ENCODE data around the gene TMEM134.

Gene TMEM134

DNA sequence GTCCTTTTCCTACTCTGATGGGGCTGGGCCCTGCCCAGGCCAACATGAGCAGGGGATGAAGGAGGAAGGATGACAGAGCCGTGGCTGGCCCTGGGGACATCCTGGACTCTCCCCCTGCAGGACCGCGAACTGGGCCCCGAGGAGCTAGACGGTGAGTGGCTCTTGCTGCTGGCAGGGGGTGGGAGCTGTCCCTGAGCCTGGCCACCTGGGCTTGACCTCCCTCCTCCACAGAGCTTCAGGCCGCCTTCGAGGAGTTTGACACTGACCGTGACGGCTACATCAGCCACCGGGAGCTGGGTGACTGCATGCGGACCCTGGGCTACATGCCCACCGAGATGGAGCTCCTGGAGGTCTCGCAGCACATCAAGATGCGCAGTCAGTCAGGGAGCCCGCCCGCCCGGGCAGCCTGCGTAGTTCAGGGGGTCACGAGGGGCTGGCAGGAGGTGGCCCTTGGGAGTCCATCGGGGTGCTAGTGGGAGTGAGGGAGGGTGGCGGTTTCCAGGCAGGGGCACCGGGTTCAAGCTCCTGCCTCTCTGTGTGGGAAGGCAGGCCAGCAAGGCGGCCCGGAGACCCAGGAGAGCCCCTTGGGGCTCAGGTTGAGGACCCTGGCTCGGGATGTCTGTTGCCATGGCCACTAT, 12.9 kb downstream of the TMEM134 start:
- TF ChIP-seq, protein P1, sequence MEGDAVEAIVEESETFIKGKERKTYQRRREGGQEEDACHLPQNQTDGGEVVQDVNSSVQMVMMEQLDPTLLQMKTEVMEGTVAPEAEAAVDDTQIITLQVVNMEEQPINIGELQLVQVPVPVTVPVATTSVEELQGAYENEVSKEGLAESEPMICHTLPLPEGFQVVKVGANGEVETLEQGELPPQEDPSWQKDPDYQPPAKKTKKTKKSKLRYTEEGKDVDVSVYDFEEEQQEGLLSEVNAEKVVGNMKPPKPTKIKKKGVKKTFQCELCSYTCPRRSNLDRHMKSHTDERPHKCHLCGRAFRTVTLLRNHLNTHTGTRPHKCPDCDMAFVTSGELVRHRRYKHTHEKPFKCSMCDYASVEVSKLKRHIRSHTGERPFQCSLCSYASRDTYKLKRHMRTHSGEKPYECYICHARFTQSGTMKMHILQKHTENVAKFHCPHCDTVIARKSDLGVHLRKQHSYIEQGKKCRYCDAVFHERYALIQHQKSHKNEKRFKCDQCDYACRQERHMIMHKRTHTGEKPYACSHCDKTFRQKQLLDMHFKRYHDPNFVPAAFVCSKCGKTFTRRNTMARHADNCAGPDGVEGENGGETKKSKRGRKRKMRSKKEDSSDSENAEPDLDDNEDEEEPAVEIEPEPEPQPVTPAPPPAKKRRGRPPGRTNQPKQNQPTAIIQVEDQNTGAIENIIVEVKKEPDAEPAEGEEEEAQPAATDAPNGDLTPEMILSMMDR (IDR thresholded peaks at IDR 0.05; ENCODE audit: borderline replicate concordance, control extremely low read depth, extremely low read depth, insufficient read depth, missing control alignments): no peak
- in situ Hi-C loops (cut with MboI; ENCODE audit: low sequenced_read_pairs, unreplicated experiment): no loop called here
- no peak for DNase-seq (ENCODE audit: low spot score)

DNA sequence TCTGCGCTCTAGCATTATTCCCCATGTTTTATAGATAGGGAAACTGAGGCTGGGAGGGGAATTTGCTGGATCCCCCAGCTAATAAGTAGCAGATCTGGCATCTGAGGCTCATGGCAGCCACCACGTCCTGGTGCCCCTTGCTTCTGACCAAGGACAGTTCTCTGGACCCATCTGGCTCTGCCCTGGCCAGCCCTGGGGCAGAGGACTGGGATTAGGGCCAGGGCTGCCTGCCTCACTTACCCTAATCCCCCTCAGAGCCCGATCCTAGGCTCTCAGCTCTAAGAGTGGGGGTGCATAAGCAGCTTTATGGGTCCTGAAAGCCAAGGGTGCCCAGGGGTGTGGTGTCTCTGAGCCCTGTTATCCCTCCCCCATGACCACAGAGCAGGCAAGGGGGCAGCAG, 14.0 kb downstream of the TMEM134 start, which contains the start of gene CABP4:
Gene CABP4 (plus strand): TSS at position 301 of the 400 bp plus-strand sequence. CDS start 70 bp downstream, at position 371.
- TF ChIP-seq, protein P1 (IDR thresholded peaks at IDR 0.05; ENCODE audit: borderline replicate concordance, control extremely low read depth, extremely low read depth, insufficient read depth, missing control alignments): no peak
- no peak for DNase-seq (ENCODE audit: low spot score)
- in situ Hi-C loops (cut with MboI; ENCODE audit: low sequenced_read_pairs, unreplicated experiment): no loop called here

DNA sequence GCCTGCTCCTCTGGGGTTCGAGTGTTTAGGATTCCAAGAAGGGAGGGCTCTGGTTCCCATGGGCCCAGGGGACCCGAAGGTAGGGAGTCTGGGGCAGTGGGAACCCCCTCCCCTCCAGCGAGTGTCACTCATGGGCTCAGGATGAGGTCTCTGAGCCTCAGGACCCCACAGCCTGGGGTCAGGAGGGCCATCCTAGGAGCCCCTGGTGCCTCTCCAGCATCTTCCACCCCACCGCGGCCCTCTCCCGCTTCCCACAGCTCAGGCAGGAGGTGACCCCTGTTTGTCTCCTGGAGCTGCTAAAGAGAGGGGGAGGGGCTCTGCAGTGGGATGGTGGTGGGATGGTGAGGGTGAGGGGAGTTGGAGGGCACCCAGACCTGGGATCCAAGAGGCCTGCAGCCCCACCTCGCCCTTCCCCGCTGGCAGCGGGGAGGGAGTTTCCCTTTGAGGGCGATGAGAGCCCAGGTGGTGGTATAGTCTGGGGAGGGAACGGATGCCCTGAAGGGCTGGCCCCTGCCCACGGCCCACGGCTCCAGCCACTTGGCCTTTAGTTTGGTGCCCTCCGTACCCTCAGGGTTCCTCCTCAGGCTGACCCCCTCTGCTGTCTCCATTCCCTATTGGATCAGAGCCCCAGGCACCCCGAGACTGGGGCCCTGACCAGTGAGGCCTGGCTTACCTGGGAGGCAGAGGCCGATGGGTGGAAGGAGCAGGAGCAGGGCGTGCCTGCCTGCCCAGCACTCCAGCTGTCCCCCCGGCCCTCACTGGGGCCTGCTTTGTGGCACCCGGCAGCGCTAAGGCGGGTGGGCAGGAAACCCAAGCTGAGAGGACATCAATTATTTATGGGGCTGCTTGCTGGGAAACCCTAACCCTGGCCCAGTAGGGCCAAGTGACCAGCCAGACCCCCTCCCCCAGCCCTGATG, 15.0 kb downstream of the TMEM134 start:
- TF ChIP-seq, protein P1 (IDR thresholded peaks at IDR 0.05; ENCODE audit: borderline replicate concordance, control extremely low read depth, extremely low read depth, insufficient read depth, missing control alignments): no peak
- in situ Hi-C loops (cut with MboI; ENCODE audit: low sequenced_read_pairs, unreplicated experiment): no loop called here
- no peak for DNase-seq (ENCODE audit: low spot score)

DNA sequence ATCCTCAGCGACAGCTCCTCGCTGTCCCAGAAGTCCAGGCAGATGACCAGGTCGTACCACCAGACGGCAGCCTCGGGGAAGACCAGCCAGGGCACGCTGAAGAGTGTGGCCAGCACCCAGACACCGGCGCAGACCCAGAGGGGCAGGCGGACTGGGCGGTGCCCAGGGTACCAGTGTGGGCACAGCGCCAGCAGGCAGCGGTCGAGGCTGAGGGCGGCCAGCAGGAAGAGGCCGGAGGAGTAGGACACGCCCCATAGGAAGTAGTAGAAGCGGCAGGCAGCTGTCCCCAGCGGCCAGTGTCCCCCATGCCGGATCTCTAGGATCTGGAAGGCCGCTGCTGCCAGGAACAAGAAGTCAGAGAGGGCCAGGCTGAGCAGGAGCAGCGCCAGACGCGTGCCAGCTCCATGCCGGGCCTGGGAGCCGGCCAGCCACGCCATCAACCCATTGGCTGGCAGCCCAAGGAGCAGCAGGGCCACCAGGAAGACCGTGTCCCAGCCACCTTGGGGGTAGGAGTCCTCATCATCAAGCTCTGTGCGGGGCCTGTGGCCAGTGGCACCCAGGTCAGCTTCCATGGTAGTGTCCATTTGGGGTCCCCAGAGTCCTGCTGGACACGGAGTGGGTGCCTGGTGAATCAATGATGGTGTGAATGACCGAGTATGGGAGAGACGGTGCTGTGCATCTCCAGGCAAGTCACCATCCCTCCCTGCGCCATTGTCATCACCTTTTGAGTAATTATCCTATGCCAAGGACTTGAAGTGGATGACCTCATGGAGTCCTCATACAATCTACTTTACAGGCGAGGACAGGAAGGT, 16.7 kb downstream of the TMEM134 start, which contains the start of gene GPR152:
Gene GPR152 (minus strand): TSS at position 589 of the 812 bp plus-strand sequence. CDS start 5 bp downstream, at position 584.
- in situ Hi-C loops (cut with MboI; ENCODE audit: low sequenced_read_pairs, unreplicated experiment): no loop called here
- no peak for DNase-seq (ENCODE audit: low spot score)
- TF ChIP-seq, protein P1 (IDR thresholded peaks at IDR 0.05; ENCODE audit: borderline replicate concordance, control extremely low read depth, extremely low read depth, insufficient read depth, missing control alignments): no peak

DNA sequence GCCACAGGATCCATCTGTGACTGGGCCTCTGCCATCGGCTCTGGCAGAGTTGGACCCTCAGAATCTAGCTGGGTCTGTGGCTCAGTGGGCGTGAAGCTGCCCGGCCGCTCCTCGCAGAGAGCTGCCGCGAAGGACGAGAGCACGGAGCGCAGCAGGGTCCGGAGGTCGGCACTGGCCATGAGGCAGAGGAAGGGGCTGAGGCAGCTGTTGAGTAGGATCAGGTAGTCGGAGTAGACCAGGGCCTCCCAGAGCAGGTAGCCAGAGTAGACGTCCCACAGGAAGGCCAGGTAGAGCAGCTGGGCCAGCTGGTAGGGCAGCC, 17.4 kb downstream of the TMEM134 start:
- TF ChIP-seq, protein P1 (IDR thresholded peaks at IDR 0.05; ENCODE audit: borderline replicate concordance, control extremely low read depth, extremely low read depth, insufficient read depth, missing control alignments): no peak
- in situ Hi-C loops (cut with MboI; ENCODE audit: low sequenced_read_pairs, unreplicated experiment): no loop called here

More for the DNA sequence above, 17.4 kb downstream of the TMEM134 start:
- DNase-seq (ENCODE audit: low spot score): no peak

All from GM13976 (cell line).